Stimulated activated CD4-positive, alpha-beta T cell treated with anti-CD3 and anti-CD28 coated beads, Interleukin-1b, Interleukin-23, amount 100 ng/mL, for 24 hours (primary cell): ENCODE results near the gene SLC19A1.

ENCODE experiments used
- DNase-seq, 4 experiments: peaks; one replicate each; pipeline ENCODE4 v3.0.0-alpha.2; 2020; ENCODE audit warnings: low read depth in 4 of 4, low spot score in 1 of 4

The SLC19A1 gene

GRCh38 chr21:45469273-45470086, 72.8 kb downstream of the SLC19A1 start:
- DNase-seq: no peak

DNA sequence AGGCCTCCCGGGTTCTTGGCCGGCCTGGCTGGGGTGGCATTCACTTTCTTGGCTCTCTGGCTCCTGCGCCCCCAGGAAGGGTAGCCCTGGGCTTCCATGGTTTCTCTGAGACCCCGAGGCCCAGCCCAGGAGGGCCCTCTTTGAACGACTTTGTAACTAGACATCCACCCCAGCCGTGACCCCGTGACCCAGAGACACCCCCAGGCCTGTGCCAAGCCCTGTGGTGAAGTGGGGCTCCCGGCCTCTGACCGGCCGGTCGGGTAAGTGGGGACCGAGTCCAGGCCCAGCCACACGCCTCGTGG, 73.3 kb downstream of the SLC19A1 start:
- DNase-seq: no peak

DNA sequence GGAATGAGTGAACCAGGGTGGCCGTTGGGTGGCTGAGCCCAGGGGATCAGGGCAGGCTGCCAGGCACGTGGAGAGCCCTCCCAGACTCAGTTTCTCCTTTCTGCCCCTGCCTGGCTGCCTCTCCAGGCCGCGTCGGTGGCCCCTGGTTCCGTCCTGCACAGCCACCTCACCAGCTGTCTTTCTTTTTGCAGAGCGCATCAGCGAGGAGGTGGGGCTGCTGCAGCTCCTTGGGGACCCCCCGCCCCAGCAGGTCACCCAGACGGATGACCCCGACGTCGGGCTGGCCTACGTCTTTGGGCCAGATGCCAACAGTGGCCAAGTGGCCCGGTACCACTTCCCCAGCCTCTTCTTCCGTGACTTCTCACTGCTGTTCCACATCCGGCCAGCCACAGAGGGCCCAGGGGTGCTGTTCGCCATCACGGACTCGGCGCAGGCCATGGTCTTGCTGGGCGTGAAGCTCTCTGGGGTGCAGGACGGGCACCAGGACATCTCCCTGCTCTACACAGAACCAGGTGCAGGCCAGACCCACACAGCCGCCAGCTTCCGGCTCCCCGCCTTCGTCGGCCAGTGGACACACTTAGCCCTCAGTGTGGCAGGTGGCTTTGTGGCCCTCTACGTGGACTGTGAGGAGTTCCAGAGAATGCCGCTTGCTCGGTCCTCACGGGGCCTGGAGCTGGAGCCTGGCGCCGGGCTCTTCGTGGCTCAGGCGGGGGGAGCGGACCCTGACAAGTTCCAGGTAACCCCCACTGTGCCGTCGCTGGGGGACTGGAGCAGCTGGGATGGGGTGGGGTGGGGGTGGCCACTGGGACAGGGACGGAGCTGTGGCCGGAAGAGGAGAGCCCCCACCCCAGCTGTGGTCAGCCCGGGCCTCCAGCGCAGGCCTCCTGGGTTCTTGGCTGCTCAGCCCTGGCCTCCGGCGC, 73.9 kb downstream of the SLC19A1 start:
- no peak for DNase-seq

- no peak for DNase-seq
Measured at GRCh38 chr21:45467221-45467779, 74.9 kb downstream of the SLC19A1 start.

GRCh38 chr21:45466330-45467220, 75.7 kb downstream of the SLC19A1 start:
- DNase-seq: no peak

GRCh38 chr21:45465611-45466329, 76.5 kb downstream of the SLC19A1 start:
- DNase-seq: no peak

DNA sequence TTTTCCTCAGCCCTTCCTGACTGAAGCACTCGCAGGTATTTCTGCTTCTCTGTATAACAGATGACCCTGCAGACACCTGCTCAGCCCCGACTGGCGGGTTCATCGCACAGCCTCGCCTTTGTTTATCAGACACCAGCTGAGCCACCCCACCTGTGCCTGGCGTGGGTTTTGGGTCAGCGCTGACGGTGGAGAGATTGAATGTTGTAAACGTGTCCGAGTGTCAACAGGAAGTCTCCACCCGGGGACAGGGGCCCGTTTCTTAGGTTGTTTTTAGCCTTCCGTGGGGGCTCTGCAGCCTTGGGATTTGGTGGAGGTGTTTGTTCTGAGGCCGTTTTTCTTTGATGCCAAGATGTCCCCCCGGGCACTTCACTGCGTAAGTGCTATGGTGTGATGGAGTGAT, 77.1 kb downstream of the SLC19A1 start:
- no peak for DNase-seq

DNA sequence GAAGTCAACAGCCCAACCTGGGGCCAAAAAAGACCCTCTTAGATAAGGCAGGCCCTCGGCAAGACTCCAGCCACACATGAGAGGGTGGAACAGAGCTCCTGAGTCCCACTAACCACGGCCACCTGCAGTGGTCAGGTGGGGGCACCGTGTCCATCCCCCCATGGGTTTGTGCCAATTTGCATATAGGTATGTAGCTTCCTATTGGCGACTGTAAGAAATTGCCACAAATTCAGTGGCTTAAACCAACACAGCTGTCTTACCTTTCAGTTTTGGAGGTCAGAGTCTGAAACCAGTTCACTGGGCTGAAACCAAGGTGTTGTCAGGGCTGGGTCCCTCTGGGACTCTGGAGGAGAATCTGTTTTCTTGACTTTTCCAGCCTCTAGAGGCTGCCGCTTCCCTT, 77.9 kb downstream of the SLC19A1 start:
- no peak for DNase-seq

DNA sequence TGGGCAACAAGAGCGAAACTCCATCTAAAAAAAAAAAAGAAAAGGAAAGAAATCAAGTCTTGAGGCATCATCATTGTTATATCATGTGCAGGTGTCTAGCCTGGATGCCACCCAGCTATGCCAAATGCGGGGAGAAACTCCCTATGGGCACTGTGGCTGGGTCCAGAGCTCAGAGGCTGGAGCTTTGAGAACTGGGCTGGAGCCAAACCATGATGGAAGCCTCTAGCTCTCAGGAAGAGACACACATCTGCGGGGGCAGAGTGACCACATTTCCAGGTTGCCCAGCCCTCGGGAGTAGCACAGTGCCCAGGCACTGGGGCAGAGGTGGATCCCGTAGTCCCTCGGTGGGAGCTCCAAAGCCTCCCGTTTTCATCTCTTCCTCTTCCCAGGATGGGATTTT, 78.4 kb downstream of the SLC19A1 start:
- no peak for DNase-seq

DNA sequence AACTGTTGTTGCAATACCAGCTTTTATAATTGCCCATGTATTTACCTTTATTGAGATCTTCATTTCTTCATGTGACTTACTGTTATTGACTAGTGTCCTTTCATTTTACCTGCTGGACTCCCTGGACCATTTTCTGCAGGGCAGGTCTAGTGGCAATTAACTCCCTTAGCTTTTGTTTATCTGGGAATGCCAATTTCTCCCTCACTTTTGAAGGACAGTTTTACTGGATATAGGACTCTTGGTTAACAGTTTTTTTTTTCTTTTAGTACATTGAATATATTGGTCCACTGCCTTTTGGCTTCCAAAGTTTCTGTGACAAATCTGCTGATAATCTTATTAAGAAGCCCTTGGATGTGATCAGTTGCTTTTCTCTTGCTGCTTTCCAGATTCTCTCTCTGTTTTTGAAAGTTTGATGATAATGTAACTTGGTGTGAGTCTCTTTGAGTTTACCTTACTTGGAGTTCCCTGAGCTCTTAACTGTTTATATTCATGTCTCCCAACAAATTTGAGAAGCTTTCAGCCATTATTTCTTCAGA, 80.4 kb downstream of the SLC19A1 start:
- no peak for DNase-seq

GRCh38 chr21:45461369-45461750, 80.9 kb downstream of the SLC19A1 start:
- no peak for DNase-seq

DNA sequence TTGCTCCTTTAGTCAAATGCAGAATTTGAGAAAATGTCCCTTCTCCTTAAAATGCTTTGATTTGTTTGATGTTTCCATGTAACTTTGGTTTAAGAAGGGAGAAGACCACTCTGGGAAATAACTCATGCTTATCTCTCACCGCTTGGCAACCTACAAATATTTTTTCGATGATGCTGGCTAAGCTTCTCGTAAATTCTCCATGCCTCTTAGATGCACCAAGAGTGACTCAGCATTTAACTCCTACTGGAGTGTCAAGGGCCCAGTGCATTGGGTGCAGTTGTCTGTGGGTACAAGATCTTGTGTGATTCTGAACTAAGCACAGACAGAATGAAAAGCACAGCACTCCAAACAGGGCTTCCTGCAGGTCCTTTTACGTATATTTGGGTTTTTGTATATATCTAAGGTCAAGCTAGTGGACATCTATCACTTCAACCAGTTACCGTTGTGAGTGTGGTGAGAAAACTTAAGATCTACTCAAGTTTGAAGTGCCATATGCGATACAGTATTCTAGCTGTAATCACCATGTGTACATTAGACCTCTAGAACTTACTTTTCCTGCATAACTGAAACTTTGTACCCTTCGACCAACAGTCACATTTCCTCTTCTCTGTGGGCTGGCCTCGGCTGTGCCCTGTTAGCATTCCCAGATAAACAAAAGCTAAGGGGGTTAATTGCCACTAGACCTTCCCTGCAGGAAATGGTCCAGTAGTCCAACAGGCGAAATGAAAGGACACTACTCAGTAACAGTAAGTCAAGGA, 81.5 kb downstream of the SLC19A1 start:
- DNase-seq: no peak

DNA sequence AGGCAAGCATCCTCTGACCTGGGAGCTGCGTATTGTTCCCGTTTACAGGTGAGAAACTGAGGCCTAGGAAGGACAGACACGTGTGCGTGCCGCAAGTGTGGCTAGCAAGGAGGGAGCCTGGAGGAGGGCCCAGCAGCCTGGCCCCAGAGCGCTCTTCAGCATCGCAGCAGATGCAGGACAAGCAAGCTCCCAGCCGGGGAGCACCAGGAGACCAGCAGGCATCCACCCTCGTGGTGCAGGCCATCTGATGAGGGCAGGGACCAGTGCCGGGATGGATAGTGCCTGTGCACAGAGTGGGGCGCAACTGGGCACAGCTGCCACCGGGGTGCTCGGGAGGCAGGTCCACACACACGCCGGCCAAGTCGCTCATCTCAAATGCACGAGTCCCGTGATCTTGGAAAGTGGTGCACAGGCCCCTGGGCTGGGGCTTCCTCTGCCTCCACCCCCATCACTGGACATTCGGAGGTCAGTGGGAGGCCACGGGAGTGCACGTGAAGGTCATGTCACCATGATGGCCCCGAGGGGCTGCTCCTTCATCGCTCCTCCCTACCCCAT, 82.2 kb downstream of the SLC19A1 start:
- DNase-seq: no peak

DNA sequence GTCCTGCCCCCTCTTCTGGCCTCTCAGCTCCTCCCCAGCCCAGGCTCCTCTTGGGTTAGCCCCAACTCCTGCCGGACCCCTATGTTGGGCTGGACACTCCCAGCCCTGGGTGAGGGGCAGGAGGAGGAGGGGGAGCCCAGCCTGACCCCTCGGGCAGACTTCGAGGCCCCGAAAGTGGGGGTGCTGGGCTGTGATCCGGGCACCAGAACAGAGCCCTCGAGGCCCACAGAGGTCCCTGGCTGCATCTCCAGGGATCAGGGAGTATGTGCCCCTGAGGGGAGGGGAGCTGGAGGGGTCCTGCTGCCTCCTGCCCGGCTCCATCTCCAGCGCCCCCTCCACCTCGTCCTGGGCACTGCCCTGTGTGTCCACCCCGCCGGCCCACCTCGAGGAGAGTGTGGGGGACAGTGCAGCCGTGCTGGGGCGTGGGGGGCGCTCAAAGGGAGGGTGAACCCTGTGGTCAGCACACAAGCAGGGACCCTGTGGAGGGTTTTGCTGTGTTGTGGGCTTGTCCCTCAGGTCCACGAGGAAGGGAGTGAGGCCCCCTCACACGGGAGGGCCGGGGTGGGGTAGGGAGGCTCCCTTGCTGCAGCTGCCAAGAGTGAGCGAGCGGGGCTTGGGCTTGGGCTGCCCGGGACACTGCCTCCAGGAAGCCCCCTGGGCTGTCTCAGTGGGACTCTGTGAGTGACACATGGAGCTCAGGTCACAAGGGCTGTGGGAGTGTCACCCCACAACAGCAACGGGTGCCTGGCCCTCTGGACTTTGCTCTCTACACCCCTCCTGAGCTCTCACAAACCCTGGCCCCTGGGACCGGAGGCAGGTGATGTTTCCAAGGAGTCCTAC, 82.8 kb downstream of the SLC19A1 start:
- no peak for DNase-seq

DNA sequence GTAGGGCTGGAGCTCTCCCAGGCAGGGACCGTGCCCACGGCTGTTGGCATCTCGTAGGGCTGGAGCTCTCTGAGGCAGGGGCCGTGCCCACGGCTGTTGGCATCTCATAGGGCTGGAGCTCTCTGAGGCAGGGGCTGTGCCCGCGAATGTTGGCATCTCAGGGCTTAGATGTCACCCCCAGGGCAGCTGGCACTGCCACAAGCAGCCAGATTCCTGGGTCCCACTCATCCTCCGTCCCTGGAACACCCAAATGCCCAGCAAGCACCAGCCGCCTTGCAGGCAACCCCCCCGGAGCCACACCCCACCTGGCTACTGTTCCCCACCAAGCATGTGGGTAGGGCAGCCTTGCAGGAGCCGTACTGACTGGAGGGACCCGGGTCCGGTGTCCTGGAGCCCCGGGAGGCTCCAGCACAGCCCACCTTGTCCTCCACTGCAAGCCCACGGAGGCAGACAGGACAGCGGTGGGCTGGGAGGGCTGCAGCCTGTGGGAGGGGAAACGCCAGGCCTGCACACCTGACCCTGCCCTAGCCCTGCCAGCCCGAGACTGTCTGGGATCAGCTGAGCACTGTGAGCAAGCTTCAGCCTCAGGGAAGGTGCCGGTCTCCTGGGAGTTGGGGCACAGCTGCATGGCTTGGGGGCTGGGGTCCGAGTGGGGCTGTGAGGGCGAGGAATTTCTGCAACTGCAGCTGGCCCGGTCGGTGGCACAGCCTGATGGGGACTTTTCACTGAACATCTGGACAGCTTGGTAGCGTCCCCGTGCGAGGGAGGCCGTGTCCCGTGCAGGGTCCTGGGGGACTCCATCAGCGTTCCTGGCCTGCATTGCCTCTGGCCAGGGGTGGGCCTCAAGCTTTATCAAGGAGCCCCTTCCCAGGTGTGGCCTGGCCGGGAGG, 83.7 kb downstream of the SLC19A1 start:
- DNase-seq: no peak

- DNase-seq: no peak
Measured at GRCh38 chr21:45457832-45458172, 84.4 kb downstream of the SLC19A1 start.

DNA sequence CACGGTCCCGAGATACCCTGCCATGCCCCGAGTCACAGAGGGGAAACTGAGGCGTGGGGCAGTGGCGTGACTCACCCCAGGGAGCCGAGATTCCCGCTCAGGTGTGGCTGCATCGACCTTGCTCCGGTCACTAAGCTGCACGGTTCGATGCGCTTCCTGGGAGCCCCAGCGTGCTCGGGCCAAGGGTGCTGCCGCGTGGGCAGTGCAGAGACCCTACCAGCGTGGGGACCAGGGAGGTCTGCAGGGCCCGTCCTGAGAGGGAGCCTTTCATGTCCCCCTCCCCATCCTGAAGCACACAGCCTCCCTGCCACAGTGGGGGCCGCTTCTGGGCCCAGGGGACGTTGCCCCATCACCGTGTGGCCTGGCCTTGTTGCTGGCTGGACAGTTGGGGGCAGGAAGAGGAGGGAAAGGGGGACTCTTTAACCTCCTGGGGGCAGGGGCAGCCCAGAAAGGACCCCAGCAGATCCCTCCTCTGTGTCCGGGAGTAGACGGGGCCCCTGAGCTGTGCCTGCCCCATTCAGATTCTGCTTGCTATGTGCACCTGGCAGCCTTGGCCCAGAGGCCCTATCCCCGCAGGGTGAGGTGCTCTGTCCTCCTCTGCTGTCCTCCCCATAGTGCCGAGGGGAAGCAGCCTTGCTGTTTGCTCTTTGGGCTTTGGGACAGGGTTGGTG, 84.9 kb downstream of the SLC19A1 start:
- no peak for DNase-seq
